Endothelial cell of hepatic sinusoid (primary cell): ENCODE measurements around the gene CLNK.
"Not testable (repeated sequence)": the region's sequence is repeated elsewhere in the genome, so short reads cannot be mapped to it uniquely, and the experiment has no call there.

ENCODE experiments used
- in situ Hi-C: cut with HindIII; loops from 2 replicates; pipeline ENCODE4 v1.10.0; 2017; ENCODE audit warnings: low sequenced_read_pairs

Gene CLNK

GRCh38 chr4:10614926-10615325 lies 69.6 kb downstream of the CLNK start:
- in situ Hi-C loops = not testable (repeated sequence)

- in situ Hi-C loops = no loop called here
Observed at GRCh38 chr4:10613926-10614478, 70.6 kb downstream of the CLNK start.

GRCh38 chr4:10612476-10612875 lies 72.1 kb downstream of the CLNK start:
- in situ Hi-C loops = no loop called here

GRCh38 chr4:10611673-10612072 lies 72.9 kb downstream of the CLNK start:
- in situ Hi-C loops = no loop called here

- in situ Hi-C loops = no loop called here
Observed at GRCh38 chr4:10608501-10609219, 75.9 kb downstream of the CLNK start.

GRCh38 chr4:10607206-10607605 lies 77.4 kb downstream of the CLNK start:
- in situ Hi-C loops = no loop called here

- in situ Hi-C loops = no loop called here
Observed at GRCh38 chr4:10606483-10607155, 77.9 kb downstream of the CLNK start.

- in situ Hi-C loops = no loop called here
Observed at GRCh38 chr4:10605746-10606482, 78.7 kb downstream of the CLNK start.

- in situ Hi-C loops = no loop called here
Observed at GRCh38 chr4:10605031-10605430, 79.5 kb downstream of the CLNK start.

- in situ Hi-C loops = no loop called here
Observed at GRCh38 chr4:10599574-10599973, 85.0 kb downstream of the CLNK start.

GRCh38 chr4:10598829-10599228 lies 85.7 kb downstream of the CLNK start:
- in situ Hi-C loops = no loop called here

- in situ Hi-C loops = no loop called here
Observed at GRCh38 chr4:10596586-10597290, 87.8 kb downstream of the CLNK start.

GRCh38 chr4:10593130-10593529 lies 91.4 kb downstream of the CLNK start:
- in situ Hi-C loops = no loop called here

GRCh38 chr4:10590896-10591295 lies 93.7 kb downstream of the CLNK start:
- in situ Hi-C loops = no loop called here

GRCh38 chr4:10589799-10590198 lies 94.8 kb downstream of the CLNK start:
- in situ Hi-C loops = no loop called here

GRCh38 chr4:10589321-10589720 lies 95.2 kb downstream of the CLNK start:
- in situ Hi-C loops = no loop called here

GRCh38 chr4:10587697-10588096 lies 96.9 kb downstream of the CLNK start:
- in situ Hi-C loops = no loop called here

- in situ Hi-C loops = no loop called here
Observed at GRCh38 chr4:10587296-10587695, 97.3 kb downstream of the CLNK start.

- in situ Hi-C loops = no loop called here
Observed at GRCh38 chr4:10584042-10584441, 100.5 kb downstream of the CLNK start.

GRCh38 chr4:10582951-10583350 lies 101.6 kb downstream of the CLNK start:
- in situ Hi-C loops = no loop called here
